H9 (cell line): ENCODE results near the gene KIR3DL3. TPM values are rescaled to one million over a fixed set of nuclear protein-coding genes. Genes with fewer than 3 reads are reported as not detected.
"Not testable (repeated sequence)": the region's sequence is repeated elsewhere in the genome, so short reads cannot be mapped to it uniquely, and the experiment has no call there.

ENCODE experiments used
- DNase-seq: peaks from one replicate; pipeline ENCODE4 v3.0.0-alpha.2; 2017
- H2AFZ ChIP-seq: one replicate; pipeline ENCODE4 v1.6.1; 2013; ENCODE audit warnings: mild to moderate bottlenecking, low read length, control low read depth, moderate library complexity
- H2AK5ac ChIP-seq: 2 replicates; pipeline ENCODE4 v1.6.1; 2013; ENCODE audit warnings: low read length, control low read depth, mixed read lengths; ENCODE audit not compliant: insufficient read length
- H2BK120ac ChIP-seq: one replicate; pipeline ENCODE4 v1.6.1; 2013; ENCODE audit warnings: low read depth, mild to moderate bottlenecking, low read length, control low read depth, inconsistent platforms; ENCODE audit not compliant: poor library complexity, severe bottlenecking
- H2BK12ac ChIP-seq: 2 replicates; pipeline ENCODE4 v1.6.1; 2013; ENCODE audit warnings: low read length, control low read depth, mixed read lengths, low read depth; ENCODE audit not compliant: insufficient read length
- H2BK15ac ChIP-seq: 2 replicates; pipeline ENCODE4 v1.6.1; 2013; ENCODE audit warnings: low read depth, low read length, control low read depth
- H2BK20ac ChIP-seq: one replicate; pipeline ENCODE4 v1.6.1; 2013; ENCODE audit warnings: low read depth, mild to moderate bottlenecking, low read length, control low read depth, inconsistent platforms; ENCODE audit not compliant: poor library complexity, severe bottlenecking
- H2BK5ac ChIP-seq: 2 replicates; pipeline ENCODE4 v1.6.1; 2013; ENCODE audit warnings: low read length, control low read depth, mixed read lengths; ENCODE audit not compliant: insufficient read length
- H3K14ac ChIP-seq: 2 replicates; pipeline ENCODE4 v1.6.1; 2013; ENCODE audit warnings: low read length, control low read depth; ENCODE audit not compliant: insufficient read depth
- H3K18ac ChIP-seq: 2 replicates; pipeline ENCODE4 v1.6.1; 2013; ENCODE audit warnings: low read depth, mild to moderate bottlenecking, mixed read lengths, low read length, control low read depth; ENCODE audit not compliant: insufficient read length
- H3K23ac ChIP-seq: 2 replicates; pipeline ENCODE4 v1.6.1; 2013; ENCODE audit warnings: low read length, control low read depth, mixed read lengths, low read depth; ENCODE audit not compliant: insufficient read length
- H3K23me2 ChIP-seq: 2 replicates; pipeline ENCODE4 v1.6.1; 2013; ENCODE audit warnings: low read depth, mild to moderate bottlenecking, mixed read lengths, low read length, control low read depth; ENCODE audit not compliant: insufficient read length, poor library complexity, severe bottlenecking
- H3K27ac ChIP-seq: 2 replicates; pipeline ENCODE4 v1.5.1; 2013; ENCODE audit warnings: low read length, control low read depth, mixed read lengths, low read depth; ENCODE audit not compliant: insufficient read length
- H3K27me3 ChIP-seq: 2 replicates; pipeline ENCODE4 v1.6.1; 2013; ENCODE audit warnings: low read length, control low read depth, inconsistent platforms; ENCODE audit not compliant: insufficient read depth
- H3K4ac ChIP-seq: 2 replicates; pipeline ENCODE4 v1.6.1; 2013; ENCODE audit warnings: low read depth, mild to moderate bottlenecking, control low read depth, inconsistent platforms, low read length, moderate library complexity
- H3K4me1 ChIP-seq: 2 replicates; pipeline ENCODE4 v1.6.1; 2013; ENCODE audit warnings: low read length, control low read depth, inconsistent platforms; ENCODE audit not compliant: insufficient read depth
- H3K4me2 ChIP-seq: 2 replicates; pipeline ENCODE4 v1.6.1; 2013; ENCODE audit warnings: low read length, control low read depth, mixed read lengths; ENCODE audit not compliant: insufficient read length, insufficient read depth
- H3K56ac ChIP-seq: 2 replicates; pipeline ENCODE4 v1.6.1; 2013; ENCODE audit warnings: low read depth, mild to moderate bottlenecking, mixed read lengths, low read length, control low read depth; ENCODE audit not compliant: insufficient read length
- H3K79me1 ChIP-seq: 2 replicates; pipeline ENCODE4 v1.6.1; 2013; ENCODE audit warnings: low read depth, mild to moderate bottlenecking, moderate library complexity, low read length, control low read depth, inconsistent platforms; ENCODE audit not compliant: insufficient read depth, poor library complexity, severe bottlenecking
- H3K79me2 ChIP-seq: 2 replicates; pipeline ENCODE4 v1.6.1; 2013; ENCODE audit warnings: low read length, control low read depth, inconsistent platforms; ENCODE audit not compliant: insufficient read depth
- H3K9ac ChIP-seq: 2 replicates; pipeline ENCODE4 v1.6.1; 2013; ENCODE audit warnings: low read length, control low read depth, mixed read lengths; ENCODE audit not compliant: insufficient read length; ENCODE audit errors: extremely low read depth
- H3K9me3 ChIP-seq: one replicate; pipeline ENCODE4 v1.6.1; 2013; ENCODE audit warnings: low read depth, low read length, inconsistent platforms; ENCODE audit not compliant: control insufficient read depth
- H3T11ph ChIP-seq: one replicate; pipeline ENCODE4 v1.6.1; 2013; ENCODE audit warnings: mild to moderate bottlenecking, low read length, control low read depth, inconsistent platforms
- H4K20me1 ChIP-seq: one replicate; pipeline ENCODE4 v1.6.1; 2013; ENCODE audit not compliant: control insufficient read depth, insufficient read length, insufficient read depth
- H4K5ac ChIP-seq: 2 replicates; pipeline ENCODE4 v1.6.1; 2013; ENCODE audit warnings: low read depth, mild to moderate bottlenecking, mixed read lengths, low read length, control low read depth; ENCODE audit not compliant: insufficient read length
- H4K8ac ChIP-seq: replicated peaks from 2 replicates; pipeline ENCODE4 v1.6.1; 2013; ENCODE audit warnings: low read length, control low read depth, mixed read lengths, low read depth; ENCODE audit not compliant: insufficient read length
- H4K91ac ChIP-seq: 2 replicates; pipeline ENCODE4 v1.6.1; 2013; ENCODE audit warnings: low read depth, mild to moderate bottlenecking, moderate library complexity, mixed read lengths, low read length, control low read depth; ENCODE audit not compliant: insufficient read length
- H3K27ac Mint-ChIP-seq, 3 experiments: 2 replicates in 2 of 3; 3 replicates in 1 of 3; pipeline ENCODE4 v1.8.0; 2020 to 2021; ENCODE audit warnings: mixed read lengths in 3 of 3, mild to moderate bottlenecking in 1 of 3, moderate library complexity in 1 of 3
- H3K27me3 Mint-ChIP-seq: 2 replicates; pipeline ENCODE4 v1.8.0; 2021; ENCODE audit warnings: low read depth, mild to moderate bottlenecking, moderate library complexity, mixed read lengths
- H3K36me3 Mint-ChIP-seq, 3 experiments: 2 replicates in 2 of 3; 3 replicates in 1 of 3; pipeline ENCODE4 v1.8.0; 2020 to 2021; ENCODE audit warnings: low read depth in 3 of 3, mixed read lengths in 3 of 3; ENCODE audit not compliant: insufficient read depth in 1 of 3
- H3K4me1 Mint-ChIP-seq, 2 experiments: 2 replicates each; pipeline ENCODE4 v1.8.0; 2020; ENCODE audit warnings: mixed read lengths in 2 of 2
- H3K4me3 Mint-ChIP-seq, 2 experiments: 2 replicates in 1 of 2; 3 replicates in 1 of 2; pipeline ENCODE4 v1.8.0; 2020 to 2021; ENCODE audit warnings: mild to moderate bottlenecking in 2 of 2, mixed read lengths in 2 of 2, moderate library complexity in 1 of 2
- H3K9me3 Mint-ChIP-seq, 2 experiments: 2 replicates in 1 of 2; 3 replicates in 1 of 2; pipeline ENCODE4 v1.8.0; 2020; ENCODE audit warnings: mild to moderate bottlenecking in 2 of 2, mixed read lengths in 2 of 2, moderate library complexity in 1 of 2
- CTCF ChIP-seq: fragments of 200-600 bp; sonication (generic); conservative IDR thresholded peaks from 3 replicates; pipeline ENCODE4 v1.8.0; 2021; ENCODE audit warnings: antibody characterized with exemption, mild to moderate bottlenecking
- WGBS: extraction: QIAGEN DNeasy Blood & Tissue Kit; methylation state at CpG from one replicate; pipeline ENCODE4 v1.1.7; 2013; ENCODE audit warnings: missing lambda C conversion rate, low lambda C conversion rate, mixed read lengths; ENCODE audit not compliant: insufficient read length; ENCODE audit errors: extremely low coverage; 5-methylcytosine and 5-hydroxymethylcytosine counted together
- total RNA-seq: library from RNA; stranded (reverse); gene quantifications from 2 replicates; pipeline ENCODE4 v1.2.1, GENCODE V29; 2021

The KIR3DL3 gene
- total RNA-seq, 1 experiment from 2014 or later, result not detected

DNA sequence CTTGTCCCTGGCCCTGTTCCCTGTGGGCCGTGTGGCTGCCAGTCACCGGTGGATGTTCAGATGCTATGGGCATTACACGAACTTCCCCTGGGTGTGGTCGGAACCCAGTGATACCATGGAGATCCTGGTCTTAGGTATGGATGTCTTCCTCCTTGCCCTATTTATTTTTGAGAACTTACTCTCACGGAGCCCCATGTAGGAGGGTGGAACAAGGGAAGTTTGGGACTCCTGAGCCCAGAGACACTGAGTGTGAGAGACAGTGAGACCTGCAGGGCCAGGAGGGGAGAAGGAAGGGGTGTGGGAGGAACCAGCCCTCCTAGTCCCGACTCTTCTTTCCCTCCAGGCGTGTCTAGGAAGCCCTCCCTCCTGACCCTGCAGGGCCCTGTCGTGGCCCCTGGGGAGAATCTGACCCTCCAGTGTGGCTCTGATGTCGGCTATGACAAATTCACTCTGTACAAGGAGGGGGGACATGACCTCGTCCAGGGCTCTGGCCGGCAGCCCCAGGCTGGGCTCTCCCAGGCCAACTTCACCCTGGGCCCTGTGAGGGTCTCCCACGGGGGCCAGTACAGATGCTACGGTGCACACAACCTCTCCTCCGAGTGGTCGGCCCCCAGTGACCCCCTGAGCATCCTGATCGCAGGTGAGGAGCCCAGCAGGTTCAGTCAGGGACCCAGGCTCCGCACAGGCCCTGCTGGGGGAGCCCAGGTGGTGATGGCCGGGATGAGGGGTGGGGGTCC lies 14.9 kb upstream of the KIR3DL3 start:
- H3K27me3 Mint-ChIP-seq, result peaks cover 6% of the 10 kb centered on the region
- Histone ChIP-seq H2BK12ac (no peak overlapping the region), H4K20me1 (no peaks in the 10 kb centered on the region), H3K18ac (no peak overlapping the region), H2AK5ac (no peak overlapping the region), H3K79me1 (no peaks in the 10 kb centered on the region), H3K79me2 (no peaks in the 10 kb centered on the region), H2BK120ac (no peak overlapping the region), H3K9ac (no peak overlapping the region), H3K27me3 (no peaks in the 10 kb centered on the region), H3T11ph (no peak overlapping the region), H3K14ac (no peak overlapping the region), H3K56ac (no peak overlapping the region), H4K91ac (no peak overlapping the region), H2BK15ac (no peak overlapping the region), H3K9me3 (peaks cover 66% of the 10 kb centered on the region), H3K4me1 (no peaks in the 10 kb centered on the region), H3K4ac (no peak overlapping the region), H2AFZ (no peak overlapping the region), H2BK5ac (no peak overlapping the region), H3K27ac (no peak overlapping the region), H3K23me2 (no peaks in the 10 kb centered on the region), H3K23ac (no peak overlapping the region), H2BK20ac (no peak overlapping the region), H4K8ac (no peak overlapping the region), H3K4me2 (no peak overlapping the region), H4K5ac (no peak overlapping the region)
- no peaks in the 10 kb centered on the region for H3K4me1 Mint-ChIP-seq
- WGBS, result no CpG with 5 or more reads among the region's 18 CpGs
- no peak for TF ChIP-seq CTCF
- no peak overlapping the region for H3K27ac Mint-ChIP-seq
- H3K9me3 Mint-ChIP-seq, result peaks cover 81% of the 10 kb centered on the region in 2 experiments
- no peak overlapping the region for H3K4me3 Mint-ChIP-seq
- DNase-seq, result no peak
- peaks cover 5 to 31% (median 11%) of the 10 kb centered on the region in 3 experiments; a peak in 5 of 7 replicates for H3K36me3 Mint-ChIP-seq

DNA sequence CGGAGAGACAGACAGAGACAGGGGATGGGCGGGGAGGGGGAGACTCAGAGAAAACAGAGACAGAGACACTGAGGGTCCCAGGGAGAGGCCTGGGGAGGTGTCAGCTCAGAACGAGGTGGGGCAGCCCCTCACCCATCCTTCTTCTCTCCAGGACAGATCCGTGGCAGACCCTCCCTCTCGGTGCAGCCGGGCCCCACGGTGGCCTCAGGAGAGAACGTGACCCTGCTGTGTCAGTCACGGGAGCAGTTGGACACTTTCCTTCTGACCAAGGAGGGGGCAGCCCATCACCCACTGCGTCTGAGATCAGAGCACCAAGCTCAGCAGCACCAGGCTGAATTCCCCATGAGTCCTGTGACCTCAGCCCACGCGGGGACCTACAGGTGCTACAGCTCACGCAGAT lies 14.3 kb upstream of the KIR3DL3 start:
- peaks cover 5 to 28% (median 11%) of the 10 kb centered on the region in 3 experiments; a peak in 5 of 7 replicates for H3K36me3 Mint-ChIP-seq
- peaks cover 80 to 81% of the 10 kb centered on the region in 2 experiments for H3K9me3 Mint-ChIP-seq
- not testable (repeated sequence) for H2AFZ ChIP-seq, H3K27ac Mint-ChIP-seq, H3K14ac ChIP-seq, H3K27me3 Mint-ChIP-seq, H3K23me2 ChIP-seq, H3K4me1 Mint-ChIP-seq, H3K79me2 ChIP-seq, H2BK5ac ChIP-seq, H3K4me3 Mint-ChIP-seq, H3K9ac ChIP-seq, H3K27me3 ChIP-seq, H3K4ac ChIP-seq, H3K79me1 ChIP-seq, H4K20me1 ChIP-seq, H3K4me1 ChIP-seq, H2BK120ac ChIP-seq, H3K4me2 ChIP-seq, H4K8ac ChIP-seq, H2BK15ac ChIP-seq, H3T11ph ChIP-seq, H2BK12ac ChIP-seq, H3K18ac ChIP-seq, H3K27ac ChIP-seq, H2BK20ac ChIP-seq, H2AK5ac ChIP-seq, H4K5ac ChIP-seq, H3K56ac ChIP-seq, H3K23ac ChIP-seq, H4K91ac ChIP-seq, DNase-seq
- no CpG with 5 or more reads among the region's 13 CpGs for WGBS
- H3K9me3 ChIP-seq, result peaks cover 61% of the 10 kb centered on the region
